Neural cell (in vitro differentiated cells): Measurements from ENCODE around the gene ZNRF1. TPM values are rescaled to one million over a fixed set of nuclear protein-coding genes. Genes with fewer than 3 reads are reported as not detected.

Experiments used
- H2AFZ ChIP-seq: fragments of 200-600, 300-800 bp; sonication (generic), shearing (Covaris generic); 2 replicates; pipeline ENCODE4 v1.6.0; 2014; ENCODE audit warnings: low read depth, mild to moderate bottlenecking, antibody characterized with exemption, low read length, moderate library complexity
- H3F3A ChIP-seq: fragments of 200-600 bp; shearing (Covaris generic); 2 replicates; pipeline ENCODE4 v1.6.1; 2016; ENCODE audit warnings: mild to moderate bottlenecking, moderate library complexity, mixed read lengths, antibody characterized with exemption, low read length; ENCODE audit not compliant: insufficient read depth, poor library complexity, severe bottlenecking
- H3K27ac ChIP-seq: fragments of 200-600, 300-800 bp; sonication (generic), shearing (Covaris generic); 2 replicates; pipeline ENCODE4 v1.5.1; 2014; ENCODE audit warnings: mild to moderate bottlenecking, low read length, moderate library complexity
- H3K27me3 ChIP-seq: fragments of 300-800, 200-600 bp; sonication (generic), shearing (Covaris generic); 2 replicates; pipeline ENCODE4 v1.6.0; 2014; ENCODE audit warnings: mild to moderate bottlenecking, low read depth, low read length, moderate library complexity; ENCODE audit not compliant: insufficient read depth
- H3K36me3 ChIP-seq: fragments of 300-800, 200-600 bp; sonication (generic), shearing (Covaris generic); 2 replicates; pipeline ENCODE4 v1.5.1; 2014; ENCODE audit warnings: mild to moderate bottlenecking, antibody characterized with exemption, low read length, moderate library complexity; ENCODE audit not compliant: insufficient read depth
- H3K4me2 ChIP-seq: fragments of 300-800, 200-600 bp; sonication (generic), shearing (Covaris generic); 2 replicates; pipeline ENCODE4 v1.6.0; 2014; ENCODE audit warnings: mild to moderate bottlenecking, low read length
- H3K4me3 ChIP-seq: fragments of 300-800, 200-600 bp; sonication (generic), shearing (Covaris generic); 2 replicates; pipeline ENCODE4 v1.5.1; 2014; ENCODE audit warnings: mild to moderate bottlenecking, low read length, moderate library complexity
- H3K79me2 ChIP-seq: fragments of 200-600 bp; shearing (Covaris generic); replicated peaks from 2 replicates; pipeline ENCODE4 v1.6.0; 2014; ENCODE audit warnings: mild to moderate bottlenecking, low read length, moderate library complexity; ENCODE audit not compliant: insufficient read depth
- H3K9ac ChIP-seq: fragments of 300-800, 200-600 bp; sonication (generic), shearing (Covaris generic); 2 replicates; pipeline ENCODE4 v1.6.1; 2016; ENCODE audit warnings: mild to moderate bottlenecking, low read length, mixed read lengths
- H3K9me2 ChIP-seq: fragments of 200-600 bp; shearing (Covaris generic); 2 replicates; pipeline ENCODE4 v1.6.1; 2016; ENCODE audit warnings: mild to moderate bottlenecking, low read length, mixed read lengths; ENCODE audit not compliant: insufficient read depth
- H3K9me3 ChIP-seq: fragments of 200-600, 300-800 bp; sonication (generic), shearing (Covaris generic); 2 replicates; pipeline ENCODE4 v1.6.1; 2016; ENCODE audit warnings: mild to moderate bottlenecking, mixed run types, low read length, moderate library complexity, mixed read lengths
- H4K20me1 ChIP-seq: fragments of 200-600 bp; shearing (Covaris generic); 2 replicates; pipeline ENCODE4 v1.6.1; 2016; ENCODE audit warnings: mild to moderate bottlenecking, mixed run types; ENCODE audit not compliant: insufficient read depth
- EP300 ChIP-seq: fragments of 450-650 bp; conservative IDR thresholded peaks from 2 replicates; pipeline ENCODE4 v1.6.1; 2014; ENCODE audit warnings: antibody characterized with exemption, mild to moderate bottlenecking, moderate library complexity; ENCODE audit not compliant: poor library complexity, severe bottlenecking
- EZH2 ChIP-seq: fragments of 200-600, 300-800 bp; shearing (Covaris generic), sonication (generic); IDR thresholded peaks from 2 replicates; pipeline ENCODE4 v1.6.1; 2014; ENCODE audit warnings: antibody characterized with exemption, low read length, borderline replicate concordance, mild to moderate bottlenecking; ENCODE audit not compliant: insufficient read depth, poor library complexity, severe bottlenecking
- MXI1 ChIP-seq: fragments of 450-650 bp; conservative IDR thresholded peaks from 2 replicates; pipeline ENCODE4 v1.6.1; 2014; ENCODE audit warnings: antibody characterized with exemption, mild to moderate bottlenecking; ENCODE audit not compliant: poor library complexity, severe bottlenecking
- POLR2AphosphoS5 ChIP-seq: IDR thresholded peaks from 2 replicates; pipeline ENCODE4 v1.6.1; 2012
- RAD21 ChIP-seq: fragments of 450-650 bp; conservative IDR thresholded peaks from 2 replicates; pipeline ENCODE4 v1.6.1; 2014; ENCODE audit warnings: antibody characterized with exemption, mild to moderate bottlenecking, moderate library complexity
- SMC3 ChIP-seq: fragments of 450-650 bp; conservative IDR thresholded peaks from 2 replicates; pipeline ENCODE4 v1.6.1; 2014; ENCODE audit warnings: antibody characterized with exemption, mild to moderate bottlenecking, moderate library complexity; ENCODE audit not compliant: poor library complexity
- TAF1 ChIP-seq: IDR thresholded peaks from 2 replicates; pipeline ENCODE4 v1.6.1; 2012; ENCODE audit warnings: low read depth
- polyA plus RNA-seq: library from polyadenylated mRNA; depleted of rRNA; stranded (reverse); fragments of >200 nt; gene quantifications from 2 replicates; pipeline ENCODE4 v1.2.3, GENCODE V29; 2014
- TF ChIP-seq, protein P1 (sequence below): fragments of 450-650 bp; IDR thresholded peaks from 2 replicates; pipeline ENCODE4 v1.5.1; 2014; ENCODE audit warnings: antibody characterized with exemption, mild to moderate bottlenecking, moderate library complexity; ENCODE audit not compliant: poor library complexity, severe bottlenecking
- TF ChIP-seq, protein P2 (sequence below): IDR thresholded peaks from 2 replicates; pipeline ENCODE4 v1.6.1; 2012; ENCODE audit warnings: borderline replicate concordance

The ZNRF1 gene
- polyA plus RNA-seq, 1 donor from 2014 or later, result 31.6 TPM

DNA sequence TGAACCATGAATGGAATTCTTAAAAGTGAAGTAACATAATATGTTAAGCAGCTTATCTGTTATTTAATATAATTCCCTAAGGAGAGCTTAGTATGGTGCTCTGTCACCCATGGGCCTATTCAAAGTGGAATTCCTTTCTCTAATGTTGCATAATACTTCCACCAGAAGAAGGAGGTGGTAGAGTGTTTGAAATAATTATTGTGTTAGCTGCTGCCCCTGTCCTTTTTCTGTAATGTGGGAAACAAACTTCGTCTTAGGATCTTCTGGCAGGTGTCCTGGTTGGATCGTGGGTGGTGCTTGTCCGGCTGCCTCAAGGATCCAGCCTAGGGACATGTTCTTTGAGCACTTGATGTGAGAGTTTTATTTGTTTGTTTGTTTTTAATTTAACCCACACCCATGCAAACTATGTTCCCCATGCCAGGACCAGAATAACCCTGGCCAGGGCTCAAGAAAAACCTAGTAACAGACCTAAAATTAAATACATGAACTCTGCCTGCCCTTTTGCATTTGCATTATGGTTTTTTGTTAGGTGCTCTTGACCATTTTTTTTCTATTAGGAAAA lies 46.1 kb downstream of the ZNRF1 start:
- peaks cover 73% of the 10 kb centered on the region for H3K79me2 ChIP-seq
- H4K20me1 ChIP-seq, result no peaks in the 10 kb centered on the region
- no peaks in the 10 kb centered on the region for H3K9me3 ChIP-seq
- H3K27me3 ChIP-seq, result no peaks in the 10 kb centered on the region
- H3F3A ChIP-seq, result no peaks in the 10 kb centered on the region
- H3K4me3 ChIP-seq, result no peak overlapping the region
- TF ChIP-seq TAF1, result no peak
- TF ChIP-seq, protein P1, sequence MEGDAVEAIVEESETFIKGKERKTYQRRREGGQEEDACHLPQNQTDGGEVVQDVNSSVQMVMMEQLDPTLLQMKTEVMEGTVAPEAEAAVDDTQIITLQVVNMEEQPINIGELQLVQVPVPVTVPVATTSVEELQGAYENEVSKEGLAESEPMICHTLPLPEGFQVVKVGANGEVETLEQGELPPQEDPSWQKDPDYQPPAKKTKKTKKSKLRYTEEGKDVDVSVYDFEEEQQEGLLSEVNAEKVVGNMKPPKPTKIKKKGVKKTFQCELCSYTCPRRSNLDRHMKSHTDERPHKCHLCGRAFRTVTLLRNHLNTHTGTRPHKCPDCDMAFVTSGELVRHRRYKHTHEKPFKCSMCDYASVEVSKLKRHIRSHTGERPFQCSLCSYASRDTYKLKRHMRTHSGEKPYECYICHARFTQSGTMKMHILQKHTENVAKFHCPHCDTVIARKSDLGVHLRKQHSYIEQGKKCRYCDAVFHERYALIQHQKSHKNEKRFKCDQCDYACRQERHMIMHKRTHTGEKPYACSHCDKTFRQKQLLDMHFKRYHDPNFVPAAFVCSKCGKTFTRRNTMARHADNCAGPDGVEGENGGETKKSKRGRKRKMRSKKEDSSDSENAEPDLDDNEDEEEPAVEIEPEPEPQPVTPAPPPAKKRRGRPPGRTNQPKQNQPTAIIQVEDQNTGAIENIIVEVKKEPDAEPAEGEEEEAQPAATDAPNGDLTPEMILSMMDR, result no peak
- no peak for TF ChIP-seq EP300
- TF ChIP-seq POLR2AphosphoS5, result no peak
- no peak for TF ChIP-seq EZH2
- TF ChIP-seq, protein P2, sequence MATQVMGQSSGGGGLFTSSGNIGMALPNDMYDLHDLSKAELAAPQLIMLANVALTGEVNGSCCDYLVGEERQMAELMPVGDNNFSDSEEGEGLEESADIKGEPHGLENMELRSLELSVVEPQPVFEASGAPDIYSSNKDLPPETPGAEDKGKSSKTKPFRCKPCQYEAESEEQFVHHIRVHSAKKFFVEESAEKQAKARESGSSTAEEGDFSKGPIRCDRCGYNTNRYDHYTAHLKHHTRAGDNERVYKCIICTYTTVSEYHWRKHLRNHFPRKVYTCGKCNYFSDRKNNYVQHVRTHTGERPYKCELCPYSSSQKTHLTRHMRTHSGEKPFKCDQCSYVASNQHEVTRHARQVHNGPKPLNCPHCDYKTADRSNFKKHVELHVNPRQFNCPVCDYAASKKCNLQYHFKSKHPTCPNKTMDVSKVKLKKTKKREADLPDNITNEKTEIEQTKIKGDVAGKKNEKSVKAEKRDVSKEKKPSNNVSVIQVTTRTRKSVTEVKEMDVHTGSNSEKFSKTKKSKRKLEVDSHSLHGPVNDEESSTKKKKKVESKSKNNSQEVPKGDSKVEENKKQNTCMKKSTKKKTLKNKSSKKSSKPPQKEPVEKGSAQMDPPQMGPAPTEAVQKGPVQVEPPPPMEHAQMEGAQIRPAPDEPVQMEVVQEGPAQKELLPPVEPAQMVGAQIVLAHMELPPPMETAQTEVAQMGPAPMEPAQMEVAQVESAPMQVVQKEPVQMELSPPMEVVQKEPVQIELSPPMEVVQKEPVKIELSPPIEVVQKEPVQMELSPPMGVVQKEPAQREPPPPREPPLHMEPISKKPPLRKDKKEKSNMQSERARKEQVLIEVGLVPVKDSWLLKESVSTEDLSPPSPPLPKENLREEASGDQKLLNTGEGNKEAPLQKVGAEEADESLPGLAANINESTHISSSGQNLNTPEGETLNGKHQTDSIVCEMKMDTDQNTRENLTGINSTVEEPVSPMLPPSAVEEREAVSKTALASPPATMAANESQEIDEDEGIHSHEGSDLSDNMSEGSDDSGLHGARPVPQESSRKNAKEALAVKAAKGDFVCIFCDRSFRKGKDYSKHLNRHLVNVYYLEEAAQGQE, result no peak
- TF ChIP-seq RAD21, result no peak
- no peak for TF ChIP-seq MXI1
- no peak for TF ChIP-seq SMC3
- H3K9me2 ChIP-seq, result no peaks in the 10 kb centered on the region
- no peak overlapping the region for H3K9ac ChIP-seq
- no peak overlapping the region for H2AFZ ChIP-seq
- H3K27ac ChIP-seq, result no peak overlapping the region
- H3K36me3 ChIP-seq, result no peaks in the 10 kb centered on the region
- no peak overlapping the region for H3K4me2 ChIP-seq

DNA sequence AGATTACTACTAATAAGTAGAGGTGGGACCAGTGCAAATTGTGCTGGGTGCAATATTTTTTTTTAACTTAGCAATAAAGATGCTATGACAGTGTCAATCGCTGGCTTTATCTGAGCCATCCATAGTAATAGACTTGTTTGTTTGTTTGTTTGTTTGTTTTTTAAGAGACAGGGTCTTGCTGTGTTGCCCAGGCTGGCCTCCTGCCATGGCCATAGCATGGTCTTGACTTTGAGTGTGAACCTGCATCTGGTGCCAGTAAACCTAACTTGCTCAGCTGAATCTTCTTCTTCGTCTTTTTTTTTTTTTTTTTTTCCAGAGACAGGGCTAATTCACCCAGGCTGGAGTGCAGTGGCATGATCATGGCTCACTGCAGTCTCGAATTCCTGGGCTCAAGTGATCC lies 46.6 kb downstream of the ZNRF1 start:
- Histone ChIP-seq H3K4me2 (no peak overlapping the region), H4K20me1 (no peaks in the 10 kb centered on the region), H3K9ac (no peak overlapping the region), H3K9me3 (no peaks in the 10 kb centered on the region), H3K27me3 (no peaks in the 10 kb centered on the region), H3K27ac (no peak overlapping the region), H3F3A (no peaks in the 10 kb centered on the region), H3K9me2 (no peaks in the 10 kb centered on the region), H3K4me3 (no peak overlapping the region), H3K79me2 (peaks cover 75% of the 10 kb centered on the region), H2AFZ (no peak overlapping the region), H3K36me3 (no peaks in the 10 kb centered on the region)
- TF ChIP-seq EP300 (no peak), EZH2 (no peak), POLR2AphosphoS5 (no peak), MXI1 (no peak), SMC3 (no peak), RAD21 (no peak), TAF1 (no peak)
- TF ChIP-seq, protein P1, result no peak
- TF ChIP-seq, protein P2, result no peak
